Measurements from ENCODE around the gene INO80C.

Gene INO80C

DNA sequence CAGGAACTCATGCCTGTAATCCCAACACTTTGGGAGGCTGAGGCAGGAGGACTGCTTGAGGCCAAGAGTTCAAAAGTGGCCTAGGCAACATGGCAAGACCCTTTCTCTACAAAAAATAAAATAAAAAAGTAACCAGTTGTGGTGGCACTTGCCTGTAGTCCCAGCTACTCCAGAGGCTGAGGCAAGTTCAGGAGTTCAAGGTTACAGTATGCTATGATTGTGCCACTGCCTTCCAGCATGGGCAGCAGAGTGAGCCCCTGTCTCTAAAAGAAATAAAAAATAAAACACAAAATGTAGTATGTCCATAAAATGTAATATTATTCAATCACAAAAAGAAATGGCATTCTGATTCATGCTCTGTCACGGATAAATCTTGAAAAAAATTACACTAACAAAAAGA, 11.9 kb downstream of the INO80C start:
- no peak for DNase-seq

DNA sequence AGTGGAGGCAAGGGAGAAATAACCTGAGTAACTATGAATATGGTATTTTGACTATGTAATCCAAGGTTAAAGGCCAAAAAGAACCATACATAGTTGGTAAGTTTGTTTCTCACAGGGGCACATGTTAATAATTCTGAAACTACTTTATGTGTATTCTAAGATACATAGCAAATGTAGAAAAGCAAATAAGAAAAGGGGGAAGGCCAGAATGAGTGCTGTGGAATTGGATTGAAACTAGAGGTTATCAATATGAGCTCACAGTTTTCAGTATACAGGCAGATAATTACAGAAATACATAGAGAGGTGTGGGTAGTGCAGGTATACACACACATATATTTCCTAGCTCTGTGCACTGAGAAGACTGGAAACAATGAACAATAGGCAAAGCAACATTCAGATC, 13.7 kb downstream of the INO80C start:
- DNase-seq: no peak

DNA sequence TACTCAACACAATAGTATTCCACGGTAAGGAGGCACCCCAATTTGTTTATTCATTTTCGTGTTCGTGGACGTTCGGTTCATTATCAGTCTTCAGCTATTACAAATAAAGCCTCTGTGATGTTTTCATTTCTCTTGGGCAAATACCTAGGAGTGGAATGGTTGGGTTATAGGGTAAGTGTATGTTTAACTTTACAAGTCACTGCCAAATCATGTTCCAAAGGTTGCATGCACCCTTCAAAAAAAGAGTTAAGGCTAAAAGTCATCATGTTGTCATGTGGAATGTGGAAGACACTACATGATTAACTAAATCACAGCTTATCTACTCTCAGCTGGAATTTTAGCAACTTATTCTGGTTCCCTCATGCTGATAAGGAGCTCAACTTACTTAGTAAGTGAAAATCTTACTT, 15.8 kb downstream of the INO80C start:
- no peak for DNase-seq

DNA sequence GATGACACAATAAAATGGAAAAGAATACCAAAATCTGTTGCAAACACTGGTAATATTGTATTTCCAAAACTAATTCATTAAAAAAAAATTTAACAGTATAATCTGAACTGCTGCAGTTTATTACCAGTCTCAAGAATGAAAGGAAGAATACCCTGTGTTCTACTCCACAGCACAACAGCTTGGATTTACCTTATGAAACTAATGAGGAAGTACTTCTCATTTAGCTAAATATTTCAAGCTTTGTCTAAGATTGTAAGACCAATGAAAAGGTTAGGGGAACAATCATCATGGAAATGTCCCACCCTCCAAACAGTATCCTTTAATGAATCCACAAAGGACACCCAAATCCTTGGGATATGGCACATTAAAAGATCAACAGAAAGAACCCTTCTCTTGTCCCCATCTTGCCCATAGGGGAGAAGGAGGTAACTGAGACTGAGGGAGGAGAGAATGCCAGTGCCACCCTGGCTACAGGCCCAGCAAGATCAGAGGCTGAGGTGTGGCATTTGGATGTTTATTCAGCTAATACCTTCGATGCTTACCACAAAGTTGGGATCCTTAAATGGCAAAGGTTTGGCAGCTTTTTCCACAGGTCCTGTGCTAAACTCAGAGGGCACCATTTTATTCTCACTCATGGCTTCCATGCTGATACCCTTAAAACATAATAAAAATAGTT, 17.7 kb downstream of the INO80C start:
- no peak for DNase-seq

DNA sequence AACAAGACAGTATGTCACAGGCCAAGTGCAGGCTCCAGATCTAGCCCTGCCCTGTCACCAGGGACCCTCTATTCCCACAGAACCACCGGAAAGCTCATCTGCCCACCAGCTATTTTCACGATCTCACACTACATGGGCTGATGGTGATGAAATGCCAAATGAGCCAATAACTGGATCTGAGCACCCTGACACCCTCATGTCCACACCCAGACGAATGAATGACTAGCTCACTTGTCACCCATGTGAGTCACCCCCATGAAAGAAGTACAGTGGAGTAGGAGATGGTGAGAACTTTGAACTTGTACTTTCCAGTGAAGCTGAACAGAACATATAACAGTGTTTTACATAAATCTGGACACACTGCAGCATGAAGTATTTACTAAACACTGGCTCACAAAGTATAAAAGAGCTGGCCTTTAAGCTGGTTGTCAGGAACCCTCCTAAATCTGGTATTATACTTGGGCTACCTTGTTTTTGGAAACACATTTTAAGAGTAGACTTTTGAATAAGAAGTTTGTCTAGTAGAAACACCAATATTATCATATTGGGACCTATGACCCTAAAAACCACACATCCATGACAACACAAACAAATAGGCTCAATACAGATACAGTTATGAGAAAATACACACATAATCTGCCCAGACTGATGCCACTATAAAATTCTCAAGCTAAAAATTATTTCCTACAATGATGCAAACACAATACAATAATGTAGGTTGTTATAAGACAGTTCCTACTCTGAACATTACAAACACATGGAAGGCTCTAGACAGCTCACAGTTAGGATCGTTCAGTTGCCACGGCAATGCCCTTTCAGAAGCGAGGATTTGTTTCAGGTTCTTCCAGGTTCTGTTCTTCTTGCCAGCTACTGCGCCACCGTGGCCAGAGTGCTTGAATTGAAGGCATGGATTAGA, 19.0 kb downstream of the INO80C start:
- DNase-seq: peak; percentile 59 to 65

DNA sequence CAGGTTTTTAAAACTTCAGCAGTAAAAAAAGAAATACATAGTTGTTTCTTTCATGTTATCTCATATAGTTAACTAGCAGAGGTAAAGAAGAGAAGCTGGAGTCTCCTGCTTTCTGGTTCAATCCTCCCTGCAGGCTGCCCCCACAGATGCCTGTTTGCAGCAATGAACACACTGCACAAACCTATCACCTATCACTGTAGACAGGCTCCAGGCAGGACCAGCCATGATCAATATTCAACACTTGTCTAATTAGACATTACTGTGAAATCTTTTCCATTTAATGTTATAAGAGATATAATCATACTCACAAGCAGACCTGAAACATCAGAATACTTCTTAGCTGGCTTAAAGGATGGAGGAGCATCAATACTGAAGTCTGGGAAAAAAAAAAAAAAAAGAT, 19.8 kb downstream of the INO80C start:
- DNase-seq: no peak

DNA sequence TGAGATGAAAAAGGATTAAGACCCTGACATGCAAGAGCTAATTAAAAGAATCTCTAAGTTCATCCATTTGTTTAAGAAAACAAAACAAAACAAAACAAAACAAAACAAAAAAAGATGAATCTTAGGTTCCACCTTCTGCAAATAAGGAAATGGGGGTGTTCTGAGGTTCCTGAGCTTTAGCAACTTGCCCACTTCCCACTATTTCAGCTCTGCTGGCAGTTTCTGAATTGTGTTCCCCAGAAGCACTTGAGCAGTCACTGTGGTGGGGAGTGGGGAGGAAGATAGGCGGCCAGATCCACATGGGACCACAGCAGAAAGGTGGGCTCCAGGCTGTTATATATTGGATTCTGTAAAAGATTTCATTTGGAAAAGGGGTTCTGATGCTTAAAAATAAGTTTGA, 20.3 kb downstream of the INO80C start:
- no peak for DNase-seq

DNA sequence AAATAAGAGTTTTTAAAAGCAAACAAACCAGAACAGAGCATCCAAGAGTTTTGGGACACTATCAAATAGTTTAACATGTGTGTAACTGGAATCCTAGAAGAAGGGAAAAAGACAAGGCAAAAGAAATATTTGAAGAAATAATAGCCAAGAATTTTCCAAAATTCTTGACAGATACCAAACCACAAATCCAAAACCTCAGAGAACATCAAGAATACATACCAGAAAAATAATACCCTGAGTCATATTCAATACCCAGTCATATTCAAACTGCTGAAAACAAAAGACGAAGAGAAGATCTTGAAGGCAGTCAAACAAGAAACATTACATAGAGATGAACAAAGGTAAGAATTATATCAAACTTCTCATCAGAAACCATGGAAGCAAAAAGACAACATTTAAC, 22.9 kb downstream of the INO80C start:
- DNase-seq: no peak

DNA sequence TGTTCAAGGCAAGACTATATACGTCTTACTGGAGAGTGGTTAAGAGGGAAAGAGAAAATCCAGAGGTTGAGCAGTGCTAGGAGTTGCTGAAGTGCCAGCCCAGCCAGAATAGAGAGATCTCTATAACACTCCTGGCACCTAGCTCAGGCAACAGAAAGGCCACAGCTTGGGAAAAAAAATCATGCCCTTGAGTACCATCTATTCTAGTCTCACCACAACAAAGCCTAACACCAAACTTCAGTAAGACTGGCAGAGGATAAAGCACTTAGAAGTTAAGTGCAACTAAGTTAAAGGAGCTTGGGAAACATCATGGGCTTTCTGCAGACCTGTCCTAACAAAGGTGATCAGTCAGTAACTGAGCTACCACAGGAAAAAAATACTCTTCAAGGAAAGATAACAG, 24.2 kb downstream of the INO80C start:
- no peak for DNase-seq

DNA sequence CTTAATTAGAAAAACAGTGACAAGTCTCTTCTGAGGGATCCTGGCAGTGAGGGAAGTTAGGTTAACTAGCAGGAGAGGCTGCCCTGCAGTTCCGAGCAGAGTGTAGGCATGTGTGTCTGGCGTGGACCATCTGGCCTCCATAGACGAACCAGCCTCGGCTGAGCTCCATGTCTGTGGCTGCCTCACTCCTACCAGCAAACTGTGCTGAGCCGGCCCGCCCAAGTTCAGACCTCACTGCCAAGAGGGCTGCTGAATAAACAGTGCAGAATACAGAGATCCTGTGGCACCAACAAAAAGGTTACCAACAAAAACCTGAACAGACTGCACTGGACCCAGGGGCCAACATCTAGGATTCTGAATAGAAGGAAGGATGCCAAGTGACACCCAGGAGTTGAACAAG, 27.3 kb downstream of the INO80C start:
- no peak for DNase-seq

DNA sequence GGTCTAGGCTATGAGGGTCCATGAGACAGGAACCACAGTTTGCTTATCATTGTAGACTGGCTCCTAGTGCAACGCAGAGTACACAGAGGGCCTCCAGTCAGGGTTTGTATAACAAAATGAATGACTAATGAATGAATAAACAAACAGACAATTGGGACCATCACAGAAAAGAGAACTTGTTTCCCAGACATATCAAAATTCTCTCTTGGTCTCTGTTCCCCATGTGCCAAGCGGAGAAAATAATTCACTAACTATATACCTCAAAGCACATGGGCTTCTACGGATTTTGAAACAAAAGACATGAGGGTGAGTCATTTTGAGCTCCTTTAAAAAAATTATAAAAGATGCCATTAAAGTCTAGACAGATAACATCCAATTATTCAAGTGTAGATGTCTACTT, 28.0 kb downstream of the INO80C start:
- DNase-seq: no peak

DNA sequence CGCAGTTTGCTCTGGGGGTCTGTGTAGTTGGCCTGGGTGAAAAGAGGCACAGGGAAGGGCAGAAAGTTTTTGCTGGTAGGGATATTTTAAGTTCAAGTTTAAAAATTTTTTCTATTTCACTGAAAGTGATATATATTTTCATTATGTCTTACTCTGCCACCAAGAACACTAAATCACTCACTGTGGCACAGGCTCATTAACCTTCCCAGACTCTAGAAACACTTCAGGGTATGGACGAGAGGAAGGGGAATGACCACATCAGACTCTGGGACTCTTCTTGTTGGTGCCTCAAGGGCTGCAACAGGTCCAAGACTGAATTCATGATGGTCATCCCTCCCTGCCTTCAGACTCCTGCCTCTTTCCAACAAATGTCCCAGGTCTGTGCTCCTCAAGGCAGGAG, 29.0 kb downstream of the INO80C start:
- DNase-seq: no peak

DNA sequence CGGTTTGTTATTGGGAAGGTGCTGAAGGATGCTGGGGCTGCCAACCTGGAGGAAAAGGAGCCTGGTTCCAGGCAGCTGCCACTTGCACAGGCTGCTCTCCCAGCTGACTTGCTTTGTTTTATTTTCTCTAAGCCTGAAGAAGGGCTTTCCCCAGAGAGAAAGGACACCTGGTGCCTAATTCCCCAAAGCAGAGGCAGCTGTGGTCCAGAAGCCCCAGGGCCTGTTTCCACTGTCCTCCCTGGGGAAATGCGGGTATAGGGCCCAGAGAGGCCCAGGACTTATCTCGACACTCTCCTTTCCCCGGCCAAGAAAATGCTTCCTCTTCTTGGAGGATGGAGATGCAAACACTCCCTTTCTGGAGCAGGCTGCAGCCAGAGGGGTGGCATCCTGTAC, 30.1 kb downstream of the INO80C start:
- DNase-seq: no peak

DNA sequence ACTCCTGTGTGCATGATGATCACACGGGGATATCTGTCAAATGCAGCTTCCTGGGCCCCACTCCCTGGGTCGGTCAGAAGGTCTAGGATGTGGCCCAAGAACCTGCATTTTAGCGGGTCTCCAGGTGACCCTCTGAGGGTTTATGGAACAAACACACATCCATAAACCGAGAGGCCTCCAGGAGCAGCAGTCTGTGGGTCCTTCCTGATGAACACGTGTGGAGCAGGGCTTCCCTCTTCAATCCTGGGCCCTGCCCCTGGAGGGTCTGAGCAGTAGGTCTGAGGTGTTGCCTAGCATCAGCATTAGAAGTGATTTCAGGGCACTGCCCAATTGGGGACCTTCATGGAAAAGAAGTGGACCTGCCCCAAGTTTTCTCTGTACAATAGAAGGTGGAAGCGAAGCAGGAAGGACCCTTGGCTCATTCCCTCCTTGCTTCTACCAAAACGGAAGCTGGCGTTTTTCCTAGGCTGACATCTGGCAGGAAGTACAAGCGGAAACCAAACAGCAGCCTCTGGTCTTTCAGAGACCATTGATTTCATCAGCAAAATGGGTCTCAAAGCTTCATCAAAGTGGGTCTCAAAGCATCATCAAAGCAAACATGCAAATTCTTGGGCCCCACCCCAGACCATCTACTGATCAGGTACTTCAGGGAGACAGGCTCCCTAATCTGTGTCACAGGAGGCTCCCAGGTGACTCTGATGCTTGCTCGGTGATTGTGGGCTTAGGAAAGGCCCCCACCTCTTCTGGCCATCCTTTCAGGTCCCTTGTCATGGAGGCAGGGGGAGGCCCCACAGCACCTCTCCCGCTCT, 30.7 kb downstream of the INO80C start:
- no peak for DNase-seq

DNA sequence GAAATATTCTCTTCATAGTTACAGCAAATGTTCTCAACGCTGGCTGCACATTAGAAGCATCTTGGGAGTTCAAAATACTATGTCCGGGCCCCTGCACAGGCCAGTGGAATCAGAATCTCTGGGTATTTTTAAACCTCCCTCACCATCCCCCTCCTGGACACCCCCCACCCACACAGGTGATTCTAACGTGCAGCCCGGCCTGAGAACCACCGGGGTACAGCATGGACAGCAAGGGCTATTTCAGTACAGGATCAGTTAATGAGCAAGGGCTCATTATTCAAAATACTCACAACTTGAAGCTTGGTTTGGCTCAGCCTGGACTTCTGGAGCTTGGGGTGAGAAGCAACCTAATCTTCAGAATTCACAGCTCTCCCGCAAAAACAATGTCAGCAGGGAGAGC, 31.4 kb downstream of the INO80C start:
- DNase-seq: no peak

DNA sequence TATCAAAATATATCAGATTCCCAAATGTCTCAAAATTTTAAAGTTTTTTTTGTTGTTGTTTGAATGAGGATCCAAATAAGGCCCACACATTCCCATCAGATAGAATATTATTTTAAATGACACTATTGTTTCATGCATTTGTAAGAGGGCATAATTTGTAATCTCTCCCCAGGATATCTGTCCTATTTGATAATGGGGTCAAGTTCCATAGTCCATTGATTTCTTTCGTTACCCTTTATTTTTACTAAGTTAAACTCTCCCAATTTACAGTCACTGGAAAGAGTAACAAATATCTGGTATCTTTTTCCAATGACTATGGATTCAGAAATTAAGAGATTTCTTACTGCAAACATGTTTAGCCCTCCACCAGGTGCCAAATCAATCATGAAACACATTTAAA, 32.4 kb downstream of the INO80C start:
- DNase-seq: no peak

DNA sequence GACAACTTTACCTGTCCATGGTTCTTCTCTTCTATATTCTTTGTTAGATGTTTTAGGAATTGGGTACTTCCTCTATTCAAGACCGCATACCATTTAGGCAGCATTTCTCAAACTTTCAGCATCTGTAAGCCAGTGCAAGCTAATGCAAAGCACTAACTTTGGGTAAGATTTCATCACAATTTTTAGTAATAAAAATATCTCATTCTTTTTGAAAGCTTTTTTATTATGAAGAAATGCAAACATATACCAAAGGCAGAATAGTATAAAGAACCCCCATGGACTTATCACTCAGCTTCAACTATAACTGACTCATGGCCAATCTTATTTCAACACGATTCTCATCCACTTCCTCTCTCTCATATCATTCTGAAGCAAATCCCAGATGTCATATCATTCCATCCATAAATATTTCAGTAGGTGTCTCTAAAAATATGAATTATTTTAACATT, 32.9 kb downstream of the INO80C start:
- no peak for DNase-seq

DNA sequence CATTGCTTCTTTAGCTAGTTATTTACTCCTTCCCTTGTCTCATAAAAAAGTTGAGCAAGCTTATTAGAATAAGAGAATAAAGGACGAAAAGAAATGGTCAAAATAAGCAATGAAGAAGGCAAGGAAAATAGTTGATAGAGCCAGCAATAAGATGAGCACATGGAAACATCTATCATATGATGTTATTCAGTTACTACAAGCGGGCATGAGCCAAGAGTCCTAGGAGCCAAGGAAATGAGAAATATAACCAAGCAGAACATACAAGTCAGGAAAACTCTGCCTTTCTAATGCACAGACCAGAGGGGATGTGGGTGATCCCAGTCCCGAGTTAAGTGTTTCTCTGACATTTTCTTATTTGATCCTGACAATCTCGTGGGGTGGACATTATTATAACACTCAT, 33.9 kb downstream of the INO80C start:
- no peak for DNase-seq

DNA sequence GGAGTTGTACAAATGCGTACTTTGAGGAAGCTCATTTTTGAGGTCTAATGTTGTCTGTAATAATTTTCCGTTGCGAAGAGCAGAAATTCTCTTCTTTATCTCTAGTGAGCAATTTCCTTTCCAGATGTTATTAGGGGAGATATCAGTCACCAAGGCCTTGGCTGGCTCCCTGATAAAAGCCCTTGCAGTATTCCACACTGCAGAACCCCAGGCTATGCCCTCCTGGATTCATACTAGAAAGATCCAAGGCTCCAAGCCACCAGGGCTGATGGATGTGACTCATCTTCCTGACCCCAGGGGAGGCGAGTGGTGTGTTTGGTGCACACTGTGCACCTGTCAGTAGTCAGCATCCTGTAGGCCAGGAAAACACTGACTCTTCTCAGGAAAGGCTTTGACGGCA, 34.7 kb downstream of the INO80C start:
- DNase-seq: no peak

DNA sequence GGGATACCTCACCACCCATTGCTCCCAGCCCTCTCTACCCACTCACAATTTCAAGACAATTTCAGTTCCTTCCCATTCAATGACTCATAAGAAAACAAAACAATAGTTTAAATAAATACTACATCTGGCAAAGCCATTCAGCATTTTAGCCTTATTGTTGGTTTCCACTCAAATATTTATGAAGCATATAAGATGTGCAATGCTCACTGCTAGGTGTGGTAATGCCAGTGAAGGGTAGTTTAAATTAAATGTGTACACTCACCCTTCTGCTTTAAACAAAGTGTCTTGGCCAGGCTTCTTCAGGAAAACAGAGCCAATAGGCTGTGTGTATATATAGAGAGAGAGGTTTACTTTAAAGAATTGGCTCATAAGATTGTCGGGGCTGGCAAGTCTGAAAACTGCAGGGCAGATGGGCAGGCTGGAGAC, 37.0 kb downstream of the INO80C start:
- DNase-seq: no peak

DNA sequence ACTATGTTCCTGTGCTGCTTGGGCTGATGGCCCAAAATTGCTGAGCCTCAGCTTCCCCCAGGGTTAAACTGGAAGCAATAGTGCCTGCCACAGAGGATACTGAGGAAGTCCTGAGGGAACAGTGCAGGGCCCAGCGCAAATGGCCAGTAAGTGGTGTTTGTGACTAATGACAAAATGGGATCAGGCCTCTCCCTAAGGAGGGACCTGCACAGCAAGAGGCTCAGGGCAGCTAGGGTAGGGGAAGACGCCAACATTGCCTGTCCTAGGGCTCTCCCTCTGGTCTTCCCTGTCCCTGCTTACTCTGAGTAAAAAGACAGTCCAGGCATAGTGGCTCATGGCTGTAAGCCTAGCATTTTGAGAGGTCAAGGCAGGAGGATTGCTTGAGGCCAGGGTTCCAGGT, 37.8 kb downstream of the INO80C start:
- DNase-seq: no peak

DNA sequence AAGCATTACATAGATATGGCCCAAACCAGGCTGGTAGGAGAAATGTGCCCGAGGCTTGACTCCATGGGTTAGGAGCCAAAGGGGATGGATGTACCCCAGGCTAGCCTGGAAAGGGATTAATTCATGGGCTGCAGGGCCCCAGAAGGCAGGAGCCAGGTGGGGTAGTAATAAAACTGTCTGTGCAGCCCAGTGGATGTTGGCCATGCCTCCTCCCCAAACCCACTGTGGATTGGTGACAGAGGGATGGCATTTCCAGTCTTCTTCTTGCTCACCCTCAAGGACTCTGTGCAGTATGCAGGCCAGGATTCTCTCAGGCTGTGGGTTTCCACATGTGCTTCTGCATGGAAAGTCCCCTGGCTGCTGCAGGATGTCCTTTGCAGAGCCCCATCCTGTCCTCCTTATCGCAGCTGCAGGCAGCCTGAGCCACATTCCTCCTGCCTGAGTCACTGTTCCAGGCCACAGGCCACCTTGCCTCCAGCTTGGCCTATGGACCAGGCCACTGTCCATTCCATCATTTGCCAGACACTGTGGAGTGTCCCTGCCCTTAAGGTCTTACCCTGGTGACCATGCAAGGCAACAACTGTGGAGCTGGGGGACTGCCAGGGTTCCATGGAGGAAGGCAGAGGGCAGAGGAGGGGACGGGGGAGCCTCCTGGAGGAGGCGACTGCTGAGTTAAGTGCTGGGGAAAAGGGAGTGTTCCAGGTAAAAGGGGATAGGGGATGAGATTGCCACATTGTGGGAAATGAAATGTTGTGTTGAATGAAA, 38.9 kb downstream of the INO80C start:
- DNase-seq: no peak

DNA sequence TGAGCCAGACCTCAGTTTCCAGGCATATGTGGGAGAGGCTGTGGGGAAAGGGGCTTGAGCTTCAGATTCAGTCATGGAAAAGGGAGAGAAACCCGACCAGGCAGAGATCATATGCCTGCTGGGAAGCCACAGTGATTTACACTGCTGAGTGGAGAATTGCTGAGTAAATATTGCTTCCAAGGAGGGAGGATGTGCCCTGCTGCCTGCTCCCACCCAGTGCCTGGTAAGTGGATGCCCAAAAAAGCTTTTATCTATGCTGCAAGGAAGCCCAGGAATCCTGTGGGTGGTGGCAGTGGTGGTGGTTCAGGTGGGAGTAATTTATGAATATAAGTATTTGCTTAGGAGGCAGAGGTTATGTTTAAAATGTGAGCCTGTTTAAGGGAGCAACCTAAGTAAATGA, 39.5 kb downstream of the INO80C start:
- DNase-seq: no peak

Measured in activated T-cell treated with anti-CD3 and anti-CD28 coated beads, Interleukin-2, amount 50 U/mL, for 48 hours (primary cell).